Activated naive CD4-positive, alpha-beta T cell treated with anti-CD3 and anti-CD28 coated beads, Interleukin-2, amount 10 ng/mL, durations not matched to agents 7 days and 5 days (primary cell): ENCODE results near the gene KIAA1614.
"Not testable (repeated sequence)": the region's sequence is repeated elsewhere in the genome, so short reads cannot be mapped to it uniquely, and the experiment has no call there.

Source experiments
- CTCF ChIA-PET: fragments of 350-600 bp; sonication (Branson Sonifier 250); formaldehyde crosslinking; loops from one replicate; lab custom pipeline; 2021; ENCODE audit warnings: antibody characterized with exemption; lab: Charles Lee
- DNase-seq: peaks from one replicate; pipeline ENCODE4 v3.0.0-alpha.2; 2020
- H3K27ac Mint-ChIP-seq: one replicate; pipeline ENCODE4 v1.8.0; 2021; ENCODE audit warnings: mild to moderate bottlenecking, moderate library complexity, mixed read lengths
- H3K27me3 Mint-ChIP-seq: one replicate; pipeline ENCODE4 v1.8.0; 2021; ENCODE audit warnings: mild to moderate bottlenecking, mixed read lengths
- H3K36me3 Mint-ChIP-seq: one replicate; pipeline ENCODE4 v1.8.0; 2021; ENCODE audit warnings: mixed read lengths
- H3K4me1 Mint-ChIP-seq: one replicate; pipeline ENCODE4 v1.8.0; 2021; ENCODE audit warnings: mixed read lengths
- H3K4me3 Mint-ChIP-seq: one replicate; pipeline ENCODE4 v1.8.0; 2021; ENCODE audit warnings: mild to moderate bottlenecking, moderate library complexity, mixed read lengths
- H3K9me3 Mint-ChIP-seq: one replicate; pipeline ENCODE4 v1.8.0; 2021; ENCODE audit warnings: mixed read lengths

The KIAA1614 gene

DNA sequence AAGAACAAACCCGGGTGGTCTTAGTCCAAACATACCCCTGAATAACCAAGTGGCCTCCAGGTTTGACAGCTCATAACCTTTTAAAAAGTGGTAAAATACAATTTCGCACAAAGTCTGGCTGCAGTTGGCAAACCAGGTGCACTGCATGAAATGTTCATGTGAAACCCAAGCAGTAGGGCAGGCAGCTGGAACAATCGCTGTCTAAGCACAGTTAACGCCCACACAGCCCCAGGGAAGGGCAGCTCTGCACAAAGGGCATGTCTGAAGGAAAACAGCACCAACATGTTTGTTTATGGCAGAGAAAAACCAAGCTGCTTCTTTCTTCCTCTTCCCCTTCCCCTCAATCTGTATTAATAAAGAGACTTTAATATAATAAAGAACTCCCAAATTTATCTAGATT, 49.5 kb downstream of the KIAA1614 start:
- H3K4me1 Mint-ChIP-seq = no peaks in the 10 kb centered on the region
- CTCF ChIA-PET = interaction anchor here (1.5 kb wide), 1 partner anchor 11 kb away, joined by 3 read pairs; no protein-coding TSS in a partner anchor
- H3K36me3 Mint-ChIP-seq = peaks cover 26% of the 10 kb centered on the region
- peaks cover 3% of the 10 kb centered on the region for H3K9me3 Mint-ChIP-seq
- no peak for DNase-seq
- H3K4me3 Mint-ChIP-seq = no peak overlapping the region
- H3K27me3 Mint-ChIP-seq = no peaks in the 10 kb centered on the region
- H3K27ac Mint-ChIP-seq = no peak overlapping the region

DNA sequence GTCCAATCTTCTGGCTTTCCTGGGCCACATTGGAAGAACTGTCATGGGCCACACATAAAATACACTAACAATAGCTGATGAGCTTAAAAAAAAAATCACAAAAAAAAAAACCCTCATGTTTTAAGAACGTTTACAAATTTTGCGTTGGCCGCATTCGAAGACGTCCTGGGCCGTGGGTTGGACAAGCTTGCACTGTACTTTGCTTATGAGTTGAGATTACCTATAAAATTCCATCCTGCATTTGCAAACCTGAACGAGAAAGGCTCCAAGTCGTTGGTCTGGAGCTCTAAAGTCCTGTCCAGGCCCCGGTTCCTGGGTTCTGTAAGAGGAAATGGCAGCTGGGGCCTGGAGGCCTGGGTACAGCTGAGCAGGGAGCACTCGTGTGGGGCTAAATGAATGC, 51.4 kb downstream of the KIAA1614 start:
- H3K27me3 Mint-ChIP-seq = no peaks in the 10 kb centered on the region
- no peak overlapping the region for H3K4me3 Mint-ChIP-seq
- peaks cover 24% of the 10 kb centered on the region for H3K36me3 Mint-ChIP-seq
- CTCF ChIA-PET = no interaction called here
- H3K9me3 Mint-ChIP-seq = peaks cover 3% of the 10 kb centered on the region
- H3K4me1 Mint-ChIP-seq = no peaks in the 10 kb centered on the region
- H3K27ac Mint-ChIP-seq = no peak overlapping the region
- no peak for DNase-seq

DNA sequence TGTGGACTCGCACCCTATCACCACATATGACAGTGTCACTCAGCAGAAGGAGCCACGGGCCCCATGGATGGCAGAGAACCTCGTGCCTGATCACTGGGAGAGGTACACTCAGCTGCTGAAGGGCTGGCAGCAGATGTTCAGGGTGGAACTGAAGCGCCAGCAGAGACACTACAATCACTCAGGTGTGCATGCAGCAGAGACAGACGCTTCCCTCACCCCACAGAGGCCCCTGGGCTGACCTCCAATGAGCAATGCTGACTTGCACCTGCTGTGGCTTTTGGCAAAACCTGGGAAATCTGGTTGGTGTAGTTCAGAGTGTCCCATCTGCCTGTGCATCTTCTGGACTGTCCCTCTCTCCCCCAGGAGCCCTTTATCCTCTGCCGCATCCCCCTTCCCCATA, 51.9 kb downstream of the KIAA1614 start:
- Mint-ChIP-seq H3K27ac (no peak overlapping the region), H3K4me3 (no peak overlapping the region)
- CTCF ChIA-PET = interaction anchor here (0.7 kb wide), 1 partner anchor 199 kb away, joined by 3 read pairs; no protein-coding TSS in a partner anchor

GRCh38 chr1:180966312-180966711, 53.6 kb downstream of the KIAA1614 start:
- H3K27me3 Mint-ChIP-seq = no peaks in the 10 kb centered on the region
- CTCF ChIA-PET = no interaction called here
- H3K36me3 Mint-ChIP-seq = peaks cover 29% of the 10 kb centered on the region
- no peak overlapping the region for H3K27ac Mint-ChIP-seq
- DNase-seq = no peak
- H3K4me3 Mint-ChIP-seq = no peak overlapping the region
- H3K4me1 Mint-ChIP-seq = no peaks in the 10 kb centered on the region
- H3K9me3 Mint-ChIP-seq = no peaks in the 10 kb centered on the region

More for the DNA sequence above, 51.9 kb downstream of the KIAA1614 start:
- Mint-ChIP-seq H3K9me3 (peaks cover 3% of the 10 kb centered on the region), H3K27me3 (no peaks in the 10 kb centered on the region), H3K4me1 (no peaks in the 10 kb centered on the region), H3K36me3 (peaks cover 24% of the 10 kb centered on the region)
- no peak for DNase-seq

- no peaks in the 10 kb centered on the region for H3K9me3 Mint-ChIP-seq
- peaks cover 32% of the 10 kb centered on the region for H3K36me3 Mint-ChIP-seq
- CTCF ChIA-PET = no interaction called here
- H3K4me3 Mint-ChIP-seq = no peak overlapping the region
- DNase-seq = no peak
- no peaks in the 10 kb centered on the region for H3K27me3 Mint-ChIP-seq
- peaks cover 2% of the 10 kb centered on the region for H3K4me1 Mint-ChIP-seq
- no peak overlapping the region for H3K27ac Mint-ChIP-seq
Measured at GRCh38 chr1:180966744-180967536, 54.2 kb downstream of the KIAA1614 start.

DNA sequence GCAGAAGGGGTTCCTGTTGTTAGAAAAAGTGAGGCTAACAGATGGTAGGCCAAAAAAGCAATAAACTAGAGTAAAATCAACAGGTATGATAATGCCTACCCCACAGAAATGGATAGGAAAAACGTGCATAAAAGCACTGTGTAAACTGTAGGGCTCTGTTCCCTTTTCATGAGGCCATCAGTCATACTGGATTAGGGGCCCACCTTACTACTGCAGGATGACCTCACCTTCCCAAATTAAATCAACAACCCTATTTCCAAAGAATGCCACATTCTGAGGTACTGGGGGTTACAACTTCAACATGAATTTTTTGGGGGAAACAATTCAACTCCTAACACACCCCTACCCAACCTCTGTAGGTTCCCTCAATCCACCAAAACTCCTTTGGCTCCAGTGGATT, 54.9 kb downstream of the KIAA1614 start:
- no peak overlapping the region for H3K4me3 Mint-ChIP-seq
- peaks cover 36% of the 10 kb centered on the region for H3K36me3 Mint-ChIP-seq
- no peaks in the 10 kb centered on the region for H3K9me3 Mint-ChIP-seq
- no peak for DNase-seq
- H3K27ac Mint-ChIP-seq = no peak overlapping the region
- CTCF ChIA-PET = no interaction called here
- no peaks in the 10 kb centered on the region for H3K27me3 Mint-ChIP-seq
- peaks cover 2% of the 10 kb centered on the region for H3K4me1 Mint-ChIP-seq

DNA sequence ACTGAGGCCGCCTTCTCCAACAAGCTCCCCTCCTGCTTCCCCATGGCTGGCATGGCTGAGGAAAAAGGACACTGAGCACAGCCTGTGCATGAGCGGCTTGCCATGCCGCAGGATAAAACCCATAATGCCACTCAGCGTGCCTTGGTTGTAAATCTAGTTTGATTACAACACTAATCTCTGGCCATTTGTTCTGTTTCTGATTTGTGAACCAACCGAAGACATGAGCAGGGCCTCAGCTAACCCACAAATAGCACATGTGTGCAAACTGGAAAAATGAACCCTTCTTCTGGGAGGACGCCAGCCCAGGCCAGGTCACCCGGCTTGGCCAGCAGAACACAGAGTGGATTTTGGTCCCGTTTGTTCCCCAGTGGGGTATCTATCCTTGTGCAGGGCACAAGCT, 56.1 kb downstream of the KIAA1614 start:
- DNase-seq, H3K4me3 Mint-ChIP-seq, H3K27me3 Mint-ChIP-seq, H3K27ac Mint-ChIP-seq, CTCF ChIA-PET, H3K9me3 Mint-ChIP-seq, H3K4me1 Mint-ChIP-seq: not testable (repeated sequence)
- peaks cover 48% of the 10 kb centered on the region for H3K36me3 Mint-ChIP-seq

- Mint-ChIP-seq H3K36me3 (peaks cover 50% of the 10 kb centered on the region), H3K9me3 (no peaks in the 10 kb centered on the region), H3K27me3 (no peaks in the 10 kb centered on the region), H3K27ac (no peak overlapping the region), H3K4me1 (peaks cover 2% of the 10 kb centered on the region), H3K4me3 (no peak overlapping the region)
- CTCF ChIA-PET = no interaction called here
- DNase-seq = no peak
Measured at GRCh38 chr1:180969434-180969833, 56.7 kb downstream of the KIAA1614 start.

DNA sequence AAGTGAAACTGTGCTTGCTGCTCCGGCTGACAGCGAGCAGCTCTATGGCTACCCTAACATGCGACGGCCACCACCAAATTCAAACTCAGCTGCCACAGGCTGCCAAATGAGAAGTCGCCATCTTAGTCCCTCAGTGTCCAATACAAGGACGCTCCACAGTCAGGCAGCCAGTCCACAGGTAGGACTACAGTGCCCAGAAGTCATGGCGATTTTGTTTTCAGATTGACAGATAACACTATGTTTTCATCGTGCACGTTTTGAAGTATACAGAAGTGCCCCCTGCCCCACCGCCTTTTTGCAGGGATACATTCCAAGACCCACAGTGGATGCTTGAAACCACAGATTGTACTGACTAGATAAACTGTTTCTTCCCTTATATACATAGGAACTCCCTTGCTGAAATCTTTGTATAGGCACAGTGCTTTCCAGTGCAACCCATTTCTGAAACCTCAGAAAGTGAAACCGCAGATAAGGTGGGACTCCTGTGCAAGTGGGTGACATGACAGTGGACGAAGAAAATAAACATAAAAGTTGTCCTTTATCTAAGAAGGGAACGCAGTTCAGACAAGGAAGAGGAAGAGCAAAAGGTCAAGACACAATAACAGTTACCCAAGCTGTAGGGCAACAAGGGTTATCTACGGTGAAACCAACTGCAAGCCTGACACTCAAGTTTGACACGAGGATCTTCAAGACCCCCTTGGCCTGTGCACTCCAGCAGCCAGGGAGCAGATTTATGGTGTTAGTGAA, 57.8 kb downstream of the KIAA1614 start:
- Mint-ChIP-seq H3K4me3 (no peak overlapping the region), H3K27ac (no peak overlapping the region), H3K36me3 (peaks cover 56% of the 10 kb centered on the region), H3K9me3 (no peaks in the 10 kb centered on the region), H3K4me1 (peaks cover 9% of the 10 kb centered on the region), H3K27me3 (no peaks in the 10 kb centered on the region)
- CTCF ChIA-PET = no interaction called here
- no peak for DNase-seq

GRCh38 chr1:180971273-180971997, 58.7 kb downstream of the KIAA1614 start:
- Mint-ChIP-seq H3K27ac (no peak overlapping the region), H3K36me3 (peaks cover 65% of the 10 kb centered on the region), H3K9me3 (no peaks in the 10 kb centered on the region), H3K27me3 (no peaks in the 10 kb centered on the region), H3K4me1 (peaks cover 12% of the 10 kb centered on the region), H3K4me3 (no peak overlapping the region)
- CTCF ChIA-PET = no interaction called here
- no peak for DNase-seq

GRCh38 chr1:180973369-180973768, 60.7 kb downstream of the KIAA1614 start:
- DNase-seq = no peak
- Mint-ChIP-seq H3K9me3 (no peaks in the 10 kb centered on the region), H3K27me3 (no peaks in the 10 kb centered on the region), H3K4me1 (peaks cover 12% of the 10 kb centered on the region), H3K4me3 (no peak overlapping the region), H3K36me3 (peaks cover 71% of the 10 kb centered on the region), H3K27ac (no peak overlapping the region)
- CTCF ChIA-PET = interaction anchor here (0.7 to 1.3 kb wide), 2 partner anchors 11 to 92 kb away, joined by 3 read pairs; no protein-coding TSS in a partner anchor

DNA sequence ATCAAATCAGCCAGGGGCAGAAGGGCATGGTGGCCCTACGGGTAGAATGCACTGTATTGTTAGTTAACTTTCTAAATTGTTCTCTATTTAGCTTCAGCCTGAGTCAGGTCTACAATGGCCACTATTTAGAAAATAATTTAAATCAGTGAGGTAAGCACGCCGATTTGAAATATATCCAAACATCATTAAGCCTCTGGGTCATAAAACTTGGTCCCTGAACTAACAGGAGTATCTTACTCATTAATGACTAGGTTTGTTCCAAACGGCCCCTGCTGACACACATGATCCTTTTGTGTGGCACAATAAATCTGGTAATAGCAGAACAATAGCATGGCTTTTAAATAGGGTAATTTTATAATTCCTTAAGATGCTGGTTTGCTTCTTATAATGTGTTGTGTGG, 61.5 kb downstream of the KIAA1614 start:
- Mint-ChIP-seq H3K27ac (no peak overlapping the region), H3K27me3 (no peaks in the 10 kb centered on the region), H3K9me3 (no peaks in the 10 kb centered on the region), H3K4me3 (no peak overlapping the region), H3K4me1 (peaks cover 12% of the 10 kb centered on the region), H3K36me3 (peaks cover 76% of the 10 kb centered on the region)
- CTCF ChIA-PET = interaction anchor here (0.7 to 1.3 kb wide), 2 partner anchors 12 to 93 kb away, joined by 3 read pairs; no protein-coding TSS in a partner anchor
- no peak for DNase-seq

DNA sequence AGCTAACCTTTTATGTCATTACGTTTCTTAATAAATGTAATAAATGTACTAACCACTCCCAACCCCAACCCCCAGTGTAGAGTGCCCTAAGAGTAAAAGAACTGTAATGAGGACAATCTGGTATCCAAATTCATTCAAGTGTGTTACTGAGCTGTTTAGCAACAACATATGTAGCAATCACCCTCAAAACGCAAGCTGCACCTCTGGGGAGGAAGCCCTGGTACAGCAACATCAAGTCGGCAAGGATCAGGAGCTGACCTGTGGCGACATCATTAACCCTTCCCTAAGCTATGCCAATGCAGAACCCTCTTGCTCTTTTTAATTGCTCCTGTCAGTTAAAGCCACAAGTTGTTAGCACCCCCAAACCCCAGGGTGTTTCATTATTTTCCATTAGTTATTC, 62.9 kb downstream of the KIAA1614 start:
- Mint-ChIP-seq H3K27ac (no peak overlapping the region), H3K9me3 (no peaks in the 10 kb centered on the region), H3K4me1 (peaks cover 12% of the 10 kb centered on the region), H3K27me3 (no peaks in the 10 kb centered on the region), H3K4me3 (no peak overlapping the region), H3K36me3 (peaks cover 69% of the 10 kb centered on the region)
- DNase-seq = no peak
- CTCF ChIA-PET = interaction anchor here (1.0 to 1.2 kb wide), 2 partner anchors 112 to 177 kb away, joined by 3 to 5 read pairs; no protein-coding TSS in a partner anchor

GRCh38 chr1:180976191-180976590, 63.5 kb downstream of the KIAA1614 start:
- no peak for DNase-seq
- Mint-ChIP-seq H3K4me3 (no peak overlapping the region), H3K4me1 (peaks cover 16% of the 10 kb centered on the region), H3K36me3 (peaks cover 66% of the 10 kb centered on the region), H3K27me3 (no peaks in the 10 kb centered on the region), H3K27ac (no peak overlapping the region), H3K9me3 (no peaks in the 10 kb centered on the region)
- CTCF ChIA-PET = interaction anchor here (1.2 kb wide), 1 partner anchor 112 kb away, joined by 3 read pairs; no protein-coding TSS in a partner anchor
